Activated naive CD8-positive, alpha-beta T cell treated with anti-CD3 and anti-CD28 coated beads for 36 hours (primary cell): ENCODE measurements around the gene TEKT3. TPM values are rescaled to one million over a fixed set of nuclear protein-coding genes. Genes with fewer than 3 reads are reported as not detected.

ENCODE experiments used
- DNase-seq: peaks from one replicate; pipeline ENCODE4 v3.0.0; 2021
- H3K27ac Mint-ChIP-seq: one replicate; pipeline ENCODE4 v1.8.0; 2022; ENCODE audit warnings: mild to moderate bottlenecking, moderate library complexity, mixed read lengths
- H3K27me3 Mint-ChIP-seq: one replicate; pipeline ENCODE4 v1.8.0; 2022; ENCODE audit warnings: mild to moderate bottlenecking, mixed read lengths
- H3K36me3 Mint-ChIP-seq: one replicate; pipeline ENCODE4 v1.8.0; 2021; ENCODE audit warnings: mild to moderate bottlenecking, mixed read lengths
- H3K4me1 Mint-ChIP-seq: one replicate; pipeline ENCODE4 v1.8.0; 2021; ENCODE audit warnings: mixed read lengths
- H3K4me3 Mint-ChIP-seq: one replicate; pipeline ENCODE4 v1.8.0; 2022; ENCODE audit warnings: mild to moderate bottlenecking, moderate library complexity, mixed read lengths
- H3K9me3 Mint-ChIP-seq: one replicate; pipeline ENCODE4 v1.8.0; 2022; ENCODE audit warnings: mixed read lengths
- total RNA-seq, 2 experiments: library from RNA; stranded (reverse); gene quantifications; one replicate each; pipeline ENCODE4 v1.2.3, GENCODE V29; 2021

The TEKT3 gene
- total RNA-seq, 2 experiments from 2014 or later: not detected

GRCh38 chr17:15334266-15334665 lies 7.1 kb downstream of the TEKT3 start:
- H3K36me3 Mint-ChIP-seq: no peaks in the 10 kb centered on the region
- H3K27ac Mint-ChIP-seq: no peak overlapping the region
- H3K4me3 Mint-ChIP-seq: no peak overlapping the region
- DNase-seq: no peak
- no peaks in the 10 kb centered on the region for H3K4me1 Mint-ChIP-seq
- peaks cover 15% of the 10 kb centered on the region for H3K9me3 Mint-ChIP-seq
- peaks cover 39% of the 10 kb centered on the region for H3K27me3 Mint-ChIP-seq

GRCh38 chr17:15332338-15332737 lies 9.1 kb downstream of the TEKT3 start:
- Mint-ChIP-seq H3K27me3 (peaks cover 34% of the 10 kb centered on the region), H3K9me3 (peaks cover 13% of the 10 kb centered on the region), H3K36me3 (no peaks in the 10 kb centered on the region), H3K27ac (no peak overlapping the region), H3K4me3 (no peak overlapping the region), H3K4me1 (no peaks in the 10 kb centered on the region)
- DNase-seq: no peak

GRCh38 chr17:15323131-15323530 lies 18.3 kb downstream of the TEKT3 start:
- DNase-seq: no peak

GRCh38 chr17:15321556-15322251 lies 19.7 kb downstream of the TEKT3 start:
- Mint-ChIP-seq H3K4me3 (no peak overlapping the region), H3K27me3 (peaks cover 29% of the 10 kb centered on the region), H3K4me1 (no peaks in the 10 kb centered on the region), H3K36me3 (no peaks in the 10 kb centered on the region), H3K9me3 (no peaks in the 10 kb centered on the region), H3K27ac (no peak overlapping the region)
- no peak for DNase-seq

More at GRCh38 chr17:15323131-15323530, 18.3 kb downstream of the TEKT3 start:
- no peaks in the 10 kb centered on the region for H3K36me3 Mint-ChIP-seq
- peaks cover 28% of the 10 kb centered on the region for H3K27me3 Mint-ChIP-seq
- no peak overlapping the region for H3K27ac Mint-ChIP-seq
- no peaks in the 10 kb centered on the region for H3K4me1 Mint-ChIP-seq
- no peak overlapping the region for H3K4me3 Mint-ChIP-seq
- H3K9me3 Mint-ChIP-seq: no peaks in the 10 kb centered on the region

- Mint-ChIP-seq H3K4me3 (no peak overlapping the region), H3K27ac (no peak overlapping the region), H3K4me1 (no peaks in the 10 kb centered on the region), H3K36me3 (no peaks in the 10 kb centered on the region), H3K9me3 (no peaks in the 10 kb centered on the region), H3K27me3 (peaks cover 23% of the 10 kb centered on the region)
- no peak for DNase-seq
These were observed 21.9 kb downstream of the TEKT3 start for GRCh38 chr17:15319452-15320010.

GRCh38 chr17:15311996-15312395 lies 29.4 kb downstream of the TEKT3 start:
- Mint-ChIP-seq H3K4me1 (no peaks in the 10 kb centered on the region), H3K27ac (no peak overlapping the region), H3K9me3 (no peaks in the 10 kb centered on the region), H3K4me3 (no peak overlapping the region), H3K36me3 (no peaks in the 10 kb centered on the region), H3K27me3 (no peaks in the 10 kb centered on the region)
- no peak for DNase-seq

- Mint-ChIP-seq H3K4me1 (no peaks in the 10 kb centered on the region), H3K27ac (no peak overlapping the region), H3K27me3 (no peaks in the 10 kb centered on the region), H3K4me3 (no peak overlapping the region), H3K9me3 (no peaks in the 10 kb centered on the region), H3K36me3 (no peaks in the 10 kb centered on the region)
- no peak for DNase-seq
These were observed 31.6 kb downstream of the TEKT3 start for GRCh38 chr17:15309793-15310192.

GRCh38 chr17:15309236-15309635 lies 32.2 kb downstream of the TEKT3 start:
- Mint-ChIP-seq H3K27me3 (no peaks in the 10 kb centered on the region), H3K36me3 (no peaks in the 10 kb centered on the region), H3K4me3 (no peak overlapping the region), H3K4me1 (no peaks in the 10 kb centered on the region), H3K9me3 (no peaks in the 10 kb centered on the region), H3K27ac (no peak overlapping the region)
- DNase-seq: no peak

GRCh38 chr17:15308758-15309157 lies 32.6 kb downstream of the TEKT3 start:
- H3K9me3 Mint-ChIP-seq: no peaks in the 10 kb centered on the region
- no peak overlapping the region for H3K27ac Mint-ChIP-seq
- H3K4me1 Mint-ChIP-seq: no peaks in the 10 kb centered on the region
- H3K36me3 Mint-ChIP-seq: no peaks in the 10 kb centered on the region
- H3K27me3 Mint-ChIP-seq: no peaks in the 10 kb centered on the region
- DNase-seq: no peak
- H3K4me3 Mint-ChIP-seq: no peak overlapping the region

- Mint-ChIP-seq H3K36me3 (no peaks in the 10 kb centered on the region), H3K27ac (no peak overlapping the region), H3K4me3 (no peak overlapping the region), H3K9me3 (no peaks in the 10 kb centered on the region), H3K4me1 (no peaks in the 10 kb centered on the region), H3K27me3 (no peaks in the 10 kb centered on the region)
- DNase-seq: no peak
These were observed 33.7 kb downstream of the TEKT3 start for GRCh38 chr17:15307710-15308111.

- H3K27ac Mint-ChIP-seq: no peak overlapping the region
- H3K27me3 Mint-ChIP-seq: peaks cover 3% of the 10 kb centered on the region
- DNase-seq: no peak
- H3K36me3 Mint-ChIP-seq: no peaks in the 10 kb centered on the region
- H3K4me1 Mint-ChIP-seq: no peaks in the 10 kb centered on the region
- H3K4me3 Mint-ChIP-seq: no peak overlapping the region
- H3K9me3 Mint-ChIP-seq: no peaks in the 10 kb centered on the region
These were observed 37.5 kb downstream of the TEKT3 start for GRCh38 chr17:15303851-15304250.

- Mint-ChIP-seq H3K9me3 (no peaks in the 10 kb centered on the region), H3K27me3 (peaks cover 3% of the 10 kb centered on the region), H3K27ac (no peak overlapping the region), H3K36me3 (no peaks in the 10 kb centered on the region), H3K4me1 (no peaks in the 10 kb centered on the region), H3K4me3 (no peak overlapping the region)
- no peak for DNase-seq
These were observed 38.1 kb downstream of the TEKT3 start for GRCh38 chr17:15303268-15303667.

GRCh38 chr17:15301845-15302244 lies 39.6 kb downstream of the TEKT3 start:
- H3K36me3 Mint-ChIP-seq: no peaks in the 10 kb centered on the region
- H3K4me1 Mint-ChIP-seq: no peaks in the 10 kb centered on the region
- H3K4me3 Mint-ChIP-seq: no peak overlapping the region
- no peak overlapping the region for H3K27ac Mint-ChIP-seq
- DNase-seq: no peak
- peaks cover 3% of the 10 kb centered on the region for H3K27me3 Mint-ChIP-seq
- H3K9me3 Mint-ChIP-seq: no peaks in the 10 kb centered on the region

- Mint-ChIP-seq H3K4me1 (no peaks in the 10 kb centered on the region), H3K27ac (no peak overlapping the region), H3K27me3 (peaks cover 3% of the 10 kb centered on the region), H3K9me3 (no peaks in the 10 kb centered on the region), H3K36me3 (no peaks in the 10 kb centered on the region), H3K4me3 (no peak overlapping the region)
- no peak for DNase-seq
These were observed 43.2 kb downstream of the TEKT3 start for GRCh38 chr17:15298176-15298575.

GRCh38 chr17:15293558-15293957 lies 47.8 kb downstream of the TEKT3 start:
- H3K4me3 Mint-ChIP-seq: no peak overlapping the region
- no peak overlapping the region for H3K27ac Mint-ChIP-seq
- H3K4me1 Mint-ChIP-seq: no peaks in the 10 kb centered on the region
- no peak for DNase-seq
- no peaks in the 10 kb centered on the region for H3K9me3 Mint-ChIP-seq
- H3K27me3 Mint-ChIP-seq: peaks cover 25% of the 10 kb centered on the region
- no peaks in the 10 kb centered on the region for H3K36me3 Mint-ChIP-seq

- Mint-ChIP-seq H3K9me3 (no peaks in the 10 kb centered on the region), H3K36me3 (no peaks in the 10 kb centered on the region), H3K4me1 (no peaks in the 10 kb centered on the region), H3K27ac (no peak overlapping the region), H3K27me3 (peaks cover 37% of the 10 kb centered on the region), H3K4me3 (no peak overlapping the region)
- no peak for DNase-seq
These were observed 49.6 kb downstream of the TEKT3 start for GRCh38 chr17:15291674-15292361.
